Esophagus muscularis mucosa (tissue), 4 donors: ENCODE measurements around the gene STIMATE. TPM values are rescaled to one million over a fixed set of nuclear protein-coding genes. Genes with fewer than 3 reads are reported as not detected.

ENCODE experiments used
- DNase-seq: peaks from one replicate; pipeline ENCODE4 v3.0.0-alpha.2; 2017; ENCODE audit errors: extremely low spot score
- H3K27ac ChIP-seq, 4 donors: fragments of 200-600 bp; sonication (generic); replicated peaks in 1 of 4; 1 replicate in 3 of 4; 2 replicates in 1 of 4; pipeline ENCODE4 v1.5.1; 2016 to 2019; ENCODE audit warnings: mild to moderate bottlenecking in 1 of 4
- H3K27me3 ChIP-seq, 4 donors: fragments of 200-600 bp; sonication (generic); one replicate each; pipeline versions ENCODE4 v1.5.1 to v1.6.0; 2016 to 2019
- H3K36me3 ChIP-seq, 4 donors: fragments of 200-600 bp; sonication (generic); one replicate each; pipeline ENCODE4 v1.5.1; 2016 to 2019
- H3K4me1 ChIP-seq, 4 donors: fragments of 200-600 bp; sonication (generic); one replicate each; pipeline ENCODE4 v1.5.1; 2016 to 2019
- H3K4me3 ChIP-seq, 4 donors: fragments of 200-600 bp; sonication (generic); 1 replicate in 2 of 4; 2 replicates in 2 of 4; pipeline ENCODE4 v1.5.1; 2016 to 2019; ENCODE audit warnings: mild to moderate bottlenecking in 4 of 4, moderate library complexity in 1 of 4
- H3K9me3 ChIP-seq, 4 donors: fragments of 200-600 bp; sonication (generic); 1 replicate in 3 of 4; 2 replicates in 1 of 4; pipeline ENCODE4 v1.5.1; 2016 to 2019
- CTCF ChIP-seq, 3 experiments: fragments of 200-600 bp in 2 of 3; fragments of 450-650 bp in 1 of 3; sonication (generic) in 2 of 3; IDR thresholded peaks; one replicate each; pipeline ENCODE4 v1.5.1; 2017 to 2019; ENCODE audit warnings: antibody characterized with exemption in 3 of 3, mild to moderate bottlenecking in 2 of 3, moderate library complexity in 1 of 3
- EP300 ChIP-seq: sonication (generic); formaldehyde crosslinking; IDR thresholded peaks from one replicate; pipeline ENCODE4 v1.6.1; 2017; ENCODE audit warnings: antibody characterized with exemption
- POLR2A ChIP-seq: fragments of 450-650 bp; IDR thresholded peaks from one replicate; pipeline ENCODE4 v1.6.1; 2017; ENCODE audit warnings: antibody characterized with exemption, moderate library complexity, mild to moderate bottlenecking, low read depth
- POLR2AphosphoS5 ChIP-seq, 2 donors: sonication (generic); formaldehyde crosslinking; IDR thresholded peaks; one replicate each; pipeline ENCODE4 v1.6.1; 2017; ENCODE audit warnings: antibody characterized with exemption in 2 of 2
- WGBS: methylation state at CpG from one replicate; pipeline ENCODE4 v1.1.5; 2018; 5-methylcytosine and 5-hydroxymethylcytosine counted together
- intact Hi-C: fragments of 100-400 bp; cut with DNase I; formaldehyde crosslinking; loops from one replicate; pipeline ENCODE4 v1.15.1; 2023
- total RNA-seq, 4 donors: library from RNA; depleted of rRNA; stranded (reverse); fragments of >200 nt; gene quantifications; one replicate each; pipeline versions ENCODE4 v1.1.0 to v1.2.1, GENCODE V29; 2016

STIMATE gene
- total RNA-seq, 4 donors from 2014 or later = 10.4 to 23.6 (median 14.7) TPM

GRCh38 chr3:52819936-52820335 lies 77.4 kb downstream of the STIMATE start:
- Histone ChIP-seq H3K36me3 (peaks cover 6 to 32% (median 21%) of the 10 kb centered on the region in 4 donors), H3K27me3 (no peaks in the 10 kb centered on the region), H3K9me3 (no peaks in the 10 kb centered on the region), H3K4me3 (no peak overlapping the region), H3K27ac (no peak overlapping the region), H3K4me1 (no peaks in the 10 kb centered on the region)
- no peak for TF ChIP-seq EP300
- no peak for TF ChIP-seq CTCF (IDR thresholded peaks at IDR 0.05)
- TF ChIP-seq POLR2AphosphoS5 (IDR thresholded peaks at IDR 0.05) = no peak
- no peak for TF ChIP-seq POLR2A
- DNase-seq = no peak
- 93% methylated on average over 2 of the region's 2 CpGs for WGBS
- intact Hi-C loops = no loop called here

- WGBS = 94% methylated on average over 6 of the region's 7 CpGs
These were observed 79.5 kb downstream of the STIMATE start for GRCh38 chr3:52817860-52818259.

GRCh38 chr3:52817221-52817620 lies 80.1 kb downstream of the STIMATE start:
- intact Hi-C loops = no loop called here
- Histone ChIP-seq H3K27me3 (no peaks in the 10 kb centered on the region), H3K9me3 (no peaks in the 10 kb centered on the region), H3K4me1 (no peaks in the 10 kb centered on the region), H3K36me3 (peaks cover 0 to 12% (median 3%) of the 10 kb centered on the region in 4 donors), H3K4me3 (no peak overlapping the region), H3K27ac (no peak overlapping the region)
- TF ChIP-seq EP300 (no peak), POLR2A (no peak), CTCF (IDR thresholded peaks at IDR 0.05) (no peak), POLR2AphosphoS5 (IDR thresholded peaks at IDR 0.05) (no peak)
- no peak for DNase-seq
- WGBS = 100% methylated on average over 7 of the region's 10 CpGs

More at GRCh38 chr3:52817860-52818259, 79.5 kb downstream of the STIMATE start:
- no peak overlapping the region for H3K4me3 ChIP-seq
- TF ChIP-seq POLR2AphosphoS5 (IDR thresholded peaks at IDR 0.05) (no peak), POLR2A (no peak), CTCF (IDR thresholded peaks at IDR 0.05) (no peak), EP300 (no peak)
- no peaks in the 10 kb centered on the region for H3K9me3 ChIP-seq
- H3K36me3 ChIP-seq = peaks cover 0 to 18% (median 5%) of the 10 kb centered on the region in 4 donors
- H3K27me3 ChIP-seq = no peaks in the 10 kb centered on the region
- H3K27ac ChIP-seq = no peak overlapping the region
- H3K4me1 ChIP-seq = no peaks in the 10 kb centered on the region
- DNase-seq = no peak
- intact Hi-C loops = no loop called here

- no peak for DNase-seq
- WGBS = 96% methylated on average over 9 of the region's 10 CpGs
- no peaks in the 10 kb centered on the region for H3K4me1 ChIP-seq
These were observed 80.7 kb downstream of the STIMATE start for GRCh38 chr3:52816654-52817053.

More at GRCh38 chr3:52816654-52817053, 80.7 kb downstream of the STIMATE start:
- H3K27ac ChIP-seq = no peak overlapping the region
- H3K4me3 ChIP-seq = no peak overlapping the region
- H3K27me3 ChIP-seq = no peaks in the 10 kb centered on the region
- peaks cover 0 to 9% (median 3%) of the 10 kb centered on the region in 4 donors for H3K36me3 ChIP-seq
- no peak for TF ChIP-seq EP300
- no peak for TF ChIP-seq CTCF (IDR thresholded peaks at IDR 0.05)
- no peak for TF ChIP-seq POLR2A
- TF ChIP-seq POLR2AphosphoS5 (IDR thresholded peaks at IDR 0.05) = no peak
- no peaks in the 10 kb centered on the region for H3K9me3 ChIP-seq
- intact Hi-C loops = no loop called here
